Activated CD4-positive, alpha-beta memory T cell treated with anti-CD3 and anti-CD28 coated beads, Interleukin-2, amount 10 ng/mL, durations not matched to agents 7 days and 5 days (primary cell): ENCODE results near the gene ZNF439. TPM values are rescaled to one million over a fixed set of nuclear protein-coding genes. Genes with fewer than 3 reads are reported as not detected.
A peak's percentile ranks its signal among the peaks of the same experiment; 100 is the strongest.
"Not testable (repeated sequence)": the region's sequence is repeated elsewhere in the genome, so short reads cannot be mapped to it uniquely, and the experiment has no call there.

ENCODE experiments used
- CTCF ChIA-PET: fragments of 350-600 bp; sonication (Branson Sonifier 250); formaldehyde crosslinking; loops from one replicate; lab custom pipeline; 2021; ENCODE audit warnings: antibody characterized with exemption, inconsistent platforms; lab: Charles Lee
- POLR2A ChIA-PET: fragments of 350-600 bp; sonication (Branson Sonifier 250); formaldehyde crosslinking; loops from one replicate; lab custom pipeline; 2021; ENCODE audit warnings: antibody characterized with exemption; lab: Charles Lee
- DNase-seq: peaks from one replicate; pipeline ENCODE4 v3.0.0-alpha.2; 2020
- H3K27ac Mint-ChIP-seq: one replicate; pipeline ENCODE4 v1.8.0; 2021; ENCODE audit warnings: mild to moderate bottlenecking, mixed read lengths
- H3K27me3 Mint-ChIP-seq: one replicate; pipeline ENCODE4 v1.8.0; 2021; ENCODE audit warnings: mixed read lengths
- H3K36me3 Mint-ChIP-seq: one replicate; pipeline ENCODE4 v1.8.0; 2021; ENCODE audit warnings: low read depth, mixed read lengths
- H3K4me1 Mint-ChIP-seq: one replicate; pipeline ENCODE4 v1.8.0; 2021; ENCODE audit warnings: mixed read lengths
- H3K4me3 Mint-ChIP-seq: one replicate; pipeline ENCODE4 v1.8.0; 2021; ENCODE audit warnings: mild to moderate bottlenecking, mixed read lengths
- H3K9me3 Mint-ChIP-seq: one replicate; pipeline ENCODE4 v1.8.0; 2021; ENCODE audit warnings: mixed read lengths
- total RNA-seq, 2 experiments: library from RNA; stranded (reverse); gene quantifications; one replicate each; pipeline ENCODE4 v1.2.3, GENCODE V29; 2021

Gene ZNF439
- total RNA-seq, 2 experiments from 2014 or later, result 3.0 to 3.3 TPM

DNA sequence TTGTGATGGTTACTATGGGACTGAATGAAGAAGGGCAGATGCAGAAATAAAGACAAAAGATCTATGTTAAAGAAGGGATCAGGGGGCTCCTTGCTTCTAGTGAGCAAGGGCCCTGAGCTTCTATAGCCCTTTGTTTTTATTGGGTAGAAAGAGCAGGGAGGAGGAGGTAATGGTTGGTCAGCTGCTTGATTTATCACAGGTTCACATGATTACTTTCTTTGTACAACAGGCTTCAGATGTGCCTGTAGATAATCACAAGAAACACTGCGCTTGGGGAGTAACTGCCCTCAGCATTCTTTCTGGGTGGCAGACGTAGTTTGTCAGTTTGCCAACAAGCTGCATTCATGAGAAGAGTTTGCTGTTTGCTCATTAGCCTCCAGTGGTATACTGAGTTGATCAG, 4.8 kb upstream of the ZNF439 start:
- Mint-ChIP-seq H3K27ac (no peak overlapping the region), H3K4me3 (no peak overlapping the region), H3K9me3 (peaks cover 43% of the 10 kb centered on the region), H3K4me1 (peaks cover 3% of the 10 kb centered on the region), H3K27me3 (no peaks in the 10 kb centered on the region), H3K36me3 (peaks cover 4% of the 10 kb centered on the region)
- CTCF ChIA-PET, result no interaction called here
- POLR2A ChIA-PET, result no interaction called here
- DNase-seq, result no peak

DNA sequence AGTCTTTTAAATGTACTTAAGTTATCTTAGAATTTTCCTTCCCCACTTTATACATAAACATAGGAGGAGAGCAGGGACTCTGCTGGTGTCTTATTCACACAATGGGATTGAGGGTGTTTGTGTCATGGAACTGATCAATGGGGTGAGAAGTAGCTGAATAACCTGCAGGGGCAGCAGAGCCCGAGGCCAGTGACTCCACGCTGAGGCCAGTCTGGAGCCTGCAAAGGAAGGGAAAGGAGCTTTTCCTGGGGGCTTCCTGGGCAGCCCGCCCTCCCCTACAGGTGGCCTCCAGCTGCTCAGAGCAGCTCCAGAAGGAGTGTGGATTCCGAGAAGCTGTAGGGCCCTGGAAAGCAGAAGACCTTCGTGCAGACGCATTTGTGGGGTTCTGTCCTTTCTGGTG, 911 bp upstream of the ZNF439 start:
- POLR2A ChIA-PET, H3K27me3 Mint-ChIP-seq, H3K4me1 Mint-ChIP-seq, H3K27ac Mint-ChIP-seq, DNase-seq, H3K4me3 Mint-ChIP-seq: not testable (repeated sequence)
- peaks cover 21% of the 10 kb centered on the region for H3K36me3 Mint-ChIP-seq
- CTCF ChIA-PET, result interaction anchor here (1.1 kb wide), 1 partner anchor 10 kb away, joined by 3 read pairs; no protein-coding TSS in a partner anchor
- peaks cover 30% of the 10 kb centered on the region for H3K9me3 Mint-ChIP-seq

DNA sequence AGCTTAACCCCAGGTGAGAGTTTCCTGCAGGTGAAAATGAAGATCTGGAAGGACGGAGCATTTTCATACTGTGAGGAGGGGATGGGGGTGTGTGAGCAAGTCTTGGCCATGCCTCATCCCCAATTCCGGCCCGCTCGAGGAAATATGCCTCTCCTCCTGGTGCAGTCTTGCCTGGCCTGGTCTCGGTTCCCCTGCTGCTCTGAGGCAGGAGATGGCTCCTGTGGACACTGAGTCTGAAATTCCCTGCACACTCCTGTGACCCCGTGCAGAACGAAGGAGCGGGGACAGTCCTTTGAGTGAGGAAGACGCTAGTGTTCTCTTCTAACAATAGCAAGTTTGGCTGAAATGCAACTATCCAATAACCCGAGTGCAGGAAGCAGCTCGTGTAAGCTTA, 329 bp upstream of the ZNF439 start:
- ChIA-PET POLR2A (interaction anchor here (0.7 to 1.0 kb wide), 2 partner anchors 31 to 34 kb away, joined by 3 read pairs; partner anchors contain the start of gene ZNF440), CTCF (interaction anchor here (1.0 to 1.1 kb wide), 2 partner anchors 10 to 76 kb away, joined by 3 read pairs; no protein-coding TSS in a partner anchor)
- no peak for DNase-seq
- Mint-ChIP-seq H3K36me3 (peaks cover 23% of the 10 kb centered on the region), H3K4me3 (no peak overlapping the region), H3K27me3 (no peaks in the 10 kb centered on the region), H3K27ac (no peak overlapping the region), H3K4me1 (peaks cover 9% of the 10 kb centered on the region), H3K9me3 (peaks cover 30% of the 10 kb centered on the region)

DNA sequence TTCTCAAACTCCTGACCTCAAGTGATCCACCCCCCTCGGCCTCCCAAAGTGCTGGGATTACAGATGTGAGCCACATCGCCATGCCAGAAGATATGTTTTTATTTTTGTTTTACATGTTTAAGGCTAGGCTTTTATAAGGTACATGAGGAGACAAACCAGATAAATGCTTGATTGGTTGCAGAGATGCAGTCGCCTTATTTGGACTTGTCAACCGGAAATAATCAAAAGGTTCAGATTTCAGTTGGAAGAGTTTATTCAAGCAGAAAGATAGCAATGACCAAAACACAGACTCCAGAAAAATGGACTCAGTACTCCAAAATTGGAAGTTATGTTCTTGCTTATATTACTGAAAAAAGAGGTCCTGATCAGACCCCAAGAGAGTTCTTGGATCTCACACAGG, 1.8 kb downstream of the ZNF439 start:
- POLR2A ChIA-PET, CTCF ChIA-PET: not testable (repeated sequence)

DNA sequence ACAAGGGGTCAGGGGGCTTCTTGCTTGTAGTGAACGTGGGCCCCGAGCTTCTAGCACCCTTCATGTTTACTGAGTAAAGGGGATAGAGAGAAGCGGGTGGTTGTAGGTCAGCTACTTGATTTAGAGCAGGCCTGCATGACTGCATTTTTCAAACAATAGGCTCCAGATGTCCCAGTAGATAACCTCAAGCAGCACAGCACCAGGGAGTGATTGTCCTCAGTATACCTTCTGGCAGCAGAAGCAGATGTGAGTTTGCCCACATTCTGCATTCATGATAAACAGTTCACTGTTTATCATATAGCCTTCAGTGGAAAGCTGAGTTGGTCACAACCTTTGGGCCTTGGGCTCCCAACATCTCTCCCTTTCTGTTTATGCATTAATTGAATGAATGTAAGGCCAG, 4.8 kb downstream of the ZNF439 start:
- CTCF ChIA-PET, result no interaction called here
- H3K36me3 Mint-ChIP-seq, result peaks cover 35% of the 10 kb centered on the region
- POLR2A ChIA-PET, result no interaction called here

More for the DNA sequence above, 1.8 kb downstream of the ZNF439 start:
- not testable (repeated sequence) for H3K4me1 Mint-ChIP-seq, DNase-seq, H3K4me3 Mint-ChIP-seq, H3K27me3 Mint-ChIP-seq, H3K27ac Mint-ChIP-seq
- Mint-ChIP-seq H3K36me3 (peaks cover 31% of the 10 kb centered on the region), H3K9me3 (peaks cover 35% of the 10 kb centered on the region)

GRCh38 chr19:11856596-11857250, 8.2 kb downstream of the ZNF439 start:
- Mint-ChIP-seq H3K4me3 (no peak overlapping the region), H3K9me3 (peaks cover 68% of the 10 kb centered on the region), H3K27me3 (no peaks in the 10 kb centered on the region), H3K27ac (no peak overlapping the region), H3K36me3 (peaks cover 25% of the 10 kb centered on the region), H3K4me1 (no peaks in the 10 kb centered on the region)
- ChIA-PET POLR2A (no interaction called here), CTCF (no interaction called here)
- DNase-seq, result no peak

More for the DNA sequence above, 4.8 kb downstream of the ZNF439 start:
- Mint-ChIP-seq H3K27ac (no peak overlapping the region), H3K27me3 (no peaks in the 10 kb centered on the region), H3K4me3 (no peak overlapping the region), H3K4me1 (peaks cover 7% of the 10 kb centered on the region), H3K9me3 (peaks cover 50% of the 10 kb centered on the region)
- no peak for DNase-seq

GRCh38 chr19:11860721-11861120, 12.2 kb downstream of the ZNF439 start:
- ChIA-PET CTCF (no interaction called here), POLR2A (no interaction called here)
- peaks cover 71% of the 10 kb centered on the region for H3K9me3 Mint-ChIP-seq
- DNase-seq, result no peak
- H3K4me1 Mint-ChIP-seq, result no peaks in the 10 kb centered on the region
- H3K36me3 Mint-ChIP-seq, result peaks cover 18% of the 10 kb centered on the region
- no peak overlapping the region for H3K27ac Mint-ChIP-seq
- H3K27me3 Mint-ChIP-seq, result no peaks in the 10 kb centered on the region
- no peak overlapping the region for H3K4me3 Mint-ChIP-seq

DNA sequence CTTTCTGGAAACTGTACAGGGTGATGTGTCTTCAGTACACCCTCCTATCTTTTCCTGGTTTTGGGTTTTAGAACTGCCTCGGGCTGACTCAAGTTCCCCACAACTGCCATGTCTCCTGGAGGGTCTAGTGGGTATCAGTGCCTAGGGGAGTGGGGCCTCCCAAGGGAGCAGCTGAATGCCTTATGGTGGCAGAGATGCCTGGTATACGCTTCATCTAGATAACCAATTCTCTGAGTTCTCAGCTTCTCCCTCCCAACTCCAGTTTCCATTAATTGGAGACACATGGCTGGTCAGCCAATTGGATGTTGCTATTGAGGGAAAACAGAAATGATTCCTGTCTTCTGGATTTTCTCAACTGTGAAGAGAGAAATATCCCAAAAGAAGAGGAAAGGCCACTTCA, 12.8 kb downstream of the ZNF439 start:
- Mint-ChIP-seq H3K27ac (no peak overlapping the region), H3K9me3 (peaks cover 70% of the 10 kb centered on the region), H3K27me3 (no peaks in the 10 kb centered on the region), H3K36me3 (peaks cover 19% of the 10 kb centered on the region), H3K4me1 (no peaks in the 10 kb centered on the region), H3K4me3 (no peak overlapping the region)
- DNase-seq, result no peak
- POLR2A ChIA-PET, result no interaction called here
- CTCF ChIA-PET, result no interaction called here

- H3K27ac Mint-ChIP-seq, H3K27me3 Mint-ChIP-seq, H3K4me1 Mint-ChIP-seq, DNase-seq, CTCF ChIA-PET, H3K4me3 Mint-ChIP-seq, POLR2A ChIA-PET: not testable (repeated sequence)
- Mint-ChIP-seq H3K9me3 (peaks cover 64% of the 10 kb centered on the region), H3K36me3 (peaks cover 39% of the 10 kb centered on the region)
These were observed 19.2 kb downstream of the ZNF439 start for GRCh38 chr19:11867766-11868165.

DNA sequence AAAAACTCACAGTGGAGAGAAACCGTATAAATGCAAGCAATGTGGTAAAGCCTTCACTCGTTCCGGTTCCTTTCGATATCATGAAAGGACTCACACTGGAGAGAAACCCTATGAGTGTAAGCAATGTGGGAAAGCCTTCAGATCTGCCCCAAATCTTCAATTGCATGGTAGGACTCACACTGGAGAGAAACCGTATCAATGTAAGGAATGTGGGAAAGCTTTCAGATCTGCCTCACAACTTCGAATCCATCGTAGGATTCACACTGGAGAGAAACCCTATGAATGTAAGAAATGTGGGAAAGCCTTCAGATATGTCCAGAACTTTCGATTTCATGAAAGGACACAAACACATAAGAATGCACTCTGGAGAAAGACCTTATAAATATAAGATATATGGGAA, 19.7 kb downstream of the ZNF439 start:
- Mint-ChIP-seq H3K36me3 (peaks cover 39% of the 10 kb centered on the region), H3K27me3 (no peaks in the 10 kb centered on the region), H3K9me3 (peaks cover 63% of the 10 kb centered on the region), H3K4me1 (no peaks in the 10 kb centered on the region), H3K4me3 (no peak overlapping the region), H3K27ac (no peak overlapping the region)
- CTCF ChIA-PET, result no interaction called here
- DNase-seq, result no peak
- POLR2A ChIA-PET, result no interaction called here

DNA sequence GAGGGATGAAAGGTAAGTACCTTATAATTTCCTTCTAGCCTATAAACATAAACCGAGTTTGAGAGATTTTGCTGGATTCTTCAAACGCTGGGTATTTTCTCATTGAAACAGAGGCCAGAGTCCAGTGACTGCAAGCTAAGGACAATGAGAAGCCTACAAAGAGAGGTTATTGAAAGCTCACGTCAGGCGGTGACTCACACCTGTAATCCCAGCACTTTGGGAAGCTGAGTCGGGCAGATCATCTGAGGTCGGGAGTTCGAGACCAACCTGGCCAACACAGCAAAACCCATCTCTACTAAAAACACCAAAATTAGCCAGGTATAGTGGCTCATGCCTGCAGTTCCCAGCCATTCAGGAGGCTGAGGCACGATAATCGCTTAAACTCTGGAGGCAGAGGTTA, 24.1 kb downstream of the ZNF439 start:
- H3K27ac Mint-ChIP-seq, result no peak overlapping the region
- H3K27me3 Mint-ChIP-seq, result no peaks in the 10 kb centered on the region
- DNase-seq, result no peak
- ChIA-PET POLR2A (no interaction called here), CTCF (no interaction called here)
- peaks cover 49% of the 10 kb centered on the region for H3K9me3 Mint-ChIP-seq
- no peak overlapping the region for H3K4me3 Mint-ChIP-seq
- H3K36me3 Mint-ChIP-seq, result peaks cover 16% of the 10 kb centered on the region
- no peaks in the 10 kb centered on the region for H3K4me1 Mint-ChIP-seq

- Mint-ChIP-seq H3K4me1 (no peaks in the 10 kb centered on the region), H3K27me3 (no peaks in the 10 kb centered on the region), H3K27ac (no peak overlapping the region), H3K36me3 (peaks cover 8% of the 10 kb centered on the region), H3K4me3 (no peak overlapping the region), H3K9me3 (peaks cover 38% of the 10 kb centered on the region)
- ChIA-PET CTCF (no interaction called here), POLR2A (no interaction called here)
- DNase-seq, result no peak
These were observed 25.2 kb downstream of the ZNF439 start for GRCh38 chr19:11873762-11874161.

GRCh38 chr19:11879687-11880266, 31.3 kb downstream of the ZNF439 start:
- not testable (repeated sequence) for H3K4me3 Mint-ChIP-seq, H3K27me3 Mint-ChIP-seq, H3K27ac Mint-ChIP-seq, H3K4me1 Mint-ChIP-seq, H3K36me3 Mint-ChIP-seq
- ChIA-PET POLR2A (interaction anchor here (0.9 kb wide), 1 partner anchor 31 kb away, joined by 3 read pairs; the partner anchor contains the start of gene ZNF439), CTCF (interaction anchor here (0.7 to 3.0 kb wide), 4 partner anchors 43 to 187 kb away, joined by 3 to 10 read pairs (median 5); partner anchors contain the start of gene ZNF491)
- H3K9me3 Mint-ChIP-seq, result peaks cover 12% of the 10 kb centered on the region
- DNase-seq, result peak; percentile 54
